Measurements from ENCODE around the gene MAL. TPM values are rescaled to one million over a fixed set of nuclear protein-coding genes. Genes with fewer than 3 reads are reported as not detected.
A peak's percentile ranks its signal among the peaks of the same experiment; 100 is the strongest.

Gene MAL
- total and polyA plus RNA-seq, 8 donors = 0.25 to 1.9 (median 0.81) TPM; not detected in 1

DNA sequence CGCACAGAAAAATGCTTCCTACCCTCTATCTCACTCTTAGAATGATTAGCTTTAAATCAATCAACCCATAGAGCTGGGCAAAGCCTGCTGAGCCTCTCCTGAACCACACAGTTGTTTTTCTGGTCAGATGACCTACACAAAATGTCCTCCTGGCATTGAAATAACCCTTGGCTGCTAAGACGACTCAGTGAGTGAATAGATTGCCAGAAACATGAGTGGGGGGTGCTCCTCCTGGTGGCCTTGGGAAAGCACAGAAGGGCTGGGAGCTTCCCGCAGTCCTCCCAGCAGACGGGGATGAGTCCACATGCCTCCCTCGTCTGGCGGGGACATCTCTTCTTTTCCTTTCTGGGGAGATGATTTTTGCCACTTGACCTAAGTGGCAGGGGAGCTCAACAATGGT lies 14.9 kb downstream of the MAL start:
- DNase-seq = no peak
- no peak for ATAC-seq
- intact Hi-C loops (cut with DNase I) = no loop called here
- H3K27me3 ChIP-seq = no peaks in the 10 kb centered on the region
- H3K4me1 ChIP-seq = no peaks in the 10 kb centered on the region
- H3K27ac ChIP-seq = no peak overlapping the region
- H3K4me3 ChIP-seq = no peak overlapping the region
- 50 to 52% methylated on average over 6 of the region's 6 CpGs for WGBS, 2 donors
- no peak for FAIRE-seq
- TF ChIP-seq, protein P1, sequence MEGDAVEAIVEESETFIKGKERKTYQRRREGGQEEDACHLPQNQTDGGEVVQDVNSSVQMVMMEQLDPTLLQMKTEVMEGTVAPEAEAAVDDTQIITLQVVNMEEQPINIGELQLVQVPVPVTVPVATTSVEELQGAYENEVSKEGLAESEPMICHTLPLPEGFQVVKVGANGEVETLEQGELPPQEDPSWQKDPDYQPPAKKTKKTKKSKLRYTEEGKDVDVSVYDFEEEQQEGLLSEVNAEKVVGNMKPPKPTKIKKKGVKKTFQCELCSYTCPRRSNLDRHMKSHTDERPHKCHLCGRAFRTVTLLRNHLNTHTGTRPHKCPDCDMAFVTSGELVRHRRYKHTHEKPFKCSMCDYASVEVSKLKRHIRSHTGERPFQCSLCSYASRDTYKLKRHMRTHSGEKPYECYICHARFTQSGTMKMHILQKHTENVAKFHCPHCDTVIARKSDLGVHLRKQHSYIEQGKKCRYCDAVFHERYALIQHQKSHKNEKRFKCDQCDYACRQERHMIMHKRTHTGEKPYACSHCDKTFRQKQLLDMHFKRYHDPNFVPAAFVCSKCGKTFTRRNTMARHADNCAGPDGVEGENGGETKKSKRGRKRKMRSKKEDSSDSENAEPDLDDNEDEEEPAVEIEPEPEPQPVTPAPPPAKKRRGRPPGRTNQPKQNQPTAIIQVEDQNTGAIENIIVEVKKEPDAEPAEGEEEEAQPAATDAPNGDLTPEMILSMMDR (IDR thresholded peaks at IDR 0.05) = no peak
- H3K9me3 ChIP-seq = no peaks in the 10 kb centered on the region
- no peaks in the 10 kb centered on the region for H3K36me3 ChIP-seq

DNA sequence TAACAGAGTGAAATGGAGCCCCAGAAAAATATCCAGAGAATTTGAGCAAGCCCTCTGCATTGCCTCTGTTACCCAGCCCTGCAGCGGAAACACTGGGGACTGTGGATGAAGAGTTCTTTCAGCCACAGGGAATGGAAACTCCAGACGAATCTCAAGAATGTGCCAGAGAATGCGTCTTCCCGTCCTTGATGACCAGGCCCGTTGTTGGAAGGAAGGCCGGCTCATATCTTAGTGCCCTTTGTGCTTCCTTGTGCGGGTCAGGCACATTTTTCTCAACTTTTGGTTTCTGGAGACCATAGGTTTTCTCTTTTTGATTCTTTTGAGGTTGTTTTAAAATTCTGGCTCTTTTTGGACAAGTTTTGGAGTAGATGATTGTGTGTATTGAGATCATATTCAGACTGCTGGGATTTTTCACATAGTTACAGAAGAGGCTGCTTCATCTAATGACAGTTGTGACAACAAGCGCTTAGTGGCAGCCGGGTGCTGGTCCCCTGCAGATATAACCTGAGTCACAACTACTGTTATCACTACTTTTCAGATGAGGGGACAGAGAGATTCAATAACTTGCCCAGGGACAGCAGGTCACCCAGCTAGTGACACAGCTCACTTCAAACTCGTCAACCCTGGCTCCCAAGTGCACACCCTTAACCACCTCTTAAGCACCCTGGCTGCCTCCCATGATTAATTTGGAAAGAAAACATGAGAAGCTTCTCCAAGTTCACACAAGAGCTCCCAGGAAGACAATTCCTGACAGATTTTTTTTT lies 15.7 kb downstream of the MAL start:
- no peak overlapping the region for H3K27ac ChIP-seq
- intact Hi-C loops (cut with DNase I) = no loop called here
- DNase-seq = no peak

GRCh38 chr2:95041824-95042442 lies 16.4 kb downstream of the MAL start:
- WGBS, 2 donors = 74 to 77% methylated on average over 11 of the region's 11 CpGs
- no peak for DNase-seq
- H3K27ac ChIP-seq = no peak overlapping the region

More for the DNA sequence above, 15.7 kb downstream of the MAL start:
- no peak for FAIRE-seq
- TF ChIP-seq, protein P1 (IDR thresholded peaks at IDR 0.05) = no peak
- no peaks in the 10 kb centered on the region for H3K27me3 ChIP-seq
- no peak for ATAC-seq
- H3K4me1 ChIP-seq = no peaks in the 10 kb centered on the region
- no peaks in the 10 kb centered on the region for H3K36me3 ChIP-seq
- H3K4me3 ChIP-seq = no peak overlapping the region
- 74 to 80% methylated on average over 10 of the region's 10 CpGs for WGBS, 2 donors
- H3K9me3 ChIP-seq = no peaks in the 10 kb centered on the region

GRCh38 chr2:95042472-95043271 lies 17.2 kb downstream of the MAL start:
- TF ChIP-seq, protein P1 (IDR thresholded peaks at IDR 0.05) = no peak
- Histone ChIP-seq H3K36me3 (no peaks in the 10 kb centered on the region), H3K9me3 (no peaks in the 10 kb centered on the region), H3K4me3 (no peak overlapping the region), H3K27ac (no peak overlapping the region), H3K4me1 (no peaks in the 10 kb centered on the region), H3K27me3 (no peaks in the 10 kb centered on the region)
- no peak for DNase-seq
- intact Hi-C loops (cut with DNase I) = no loop called here
- FAIRE-seq = no peak
- ATAC-seq = peak in 2 of 4 donors; percentile 16 to 46
- WGBS, 2 donors = 43 to 48% methylated on average over 7 of the region's 7 CpGs

More at GRCh38 chr2:95041824-95042442, 16.4 kb downstream of the MAL start:
- Histone ChIP-seq H3K4me1 (no peaks in the 10 kb centered on the region), H3K4me3 (no peak overlapping the region), H3K9me3 (no peaks in the 10 kb centered on the region), H3K36me3 (no peaks in the 10 kb centered on the region), H3K27me3 (no peaks in the 10 kb centered on the region)
- FAIRE-seq (no peak), ATAC-seq (no peak)
- intact Hi-C loops (cut with DNase I) = no loop called here
- TF ChIP-seq, protein P1 (IDR thresholded peaks at IDR 0.05) = no peak
